DND-41 (cell line): Measurements from ENCODE around the gene UBE3D.

Experiments
- ATAC-seq: fragments of 200-7000 bp; cut with Tn5 transposase; 3 replicates; pipeline ENCODE4 v1.9.1; 2021; ENCODE audit warnings: low read depth; ENCODE audit not compliant: insufficient read depth
- DNase-seq: peaks from one replicate; pipeline ENCODE4 v3.0.0-alpha.2; 2020
- H2AFZ ChIP-seq: 2 replicates; pipeline ENCODE4 v1.6.0; 2012; ENCODE audit warnings: low read depth, low read length
- H3K27ac ChIP-seq: 2 replicates; pipeline ENCODE4 v1.5.1; 2012; ENCODE audit warnings: low read length, inconsistent platforms
- H3K27me3 ChIP-seq: fragments of 200-600 bp; sonication (generic); 2 replicates; pipeline ENCODE4 v1.6.0; 2012; ENCODE audit warnings: low read length, mild to moderate bottlenecking, inconsistent platforms; ENCODE audit not compliant: insufficient read depth, poor library complexity
- H3K36me3 ChIP-seq: 2 replicates; pipeline ENCODE4 v1.5.1; 2012; ENCODE audit warnings: low read length, inconsistent platforms; ENCODE audit not compliant: insufficient read depth
- H3K4me1 ChIP-seq: 2 replicates; pipeline ENCODE4 v1.5.1; 2012; ENCODE audit warnings: mild to moderate bottlenecking, low read length; ENCODE audit not compliant: insufficient read depth
- H3K4me2 ChIP-seq: 2 replicates; pipeline ENCODE4 v1.6.0; 2012; ENCODE audit warnings: mild to moderate bottlenecking, moderate library complexity, low read length, inconsistent platforms; ENCODE audit not compliant: insufficient read depth
- H3K4me3 ChIP-seq, 2 experiments: fragments of 200-600 bp in 1 of 2; shearing (Covaris generic) in 1 of 2; 2 replicates each; pipeline ENCODE4 v1.5.1; 2012 to 2016; ENCODE audit warnings: inconsistent platforms in 2 of 2, low read length in 2 of 2, mild to moderate bottlenecking in 2 of 2, low read depth in 1 of 2, moderate library complexity in 1 of 2
- H3K79me2 ChIP-seq: 2 replicates; pipeline ENCODE4 v1.6.0; 2012; ENCODE audit warnings: low read length, inconsistent platforms; ENCODE audit not compliant: insufficient read depth
- H3K9ac ChIP-seq: 2 replicates; pipeline ENCODE4 v1.6.0; 2012; ENCODE audit warnings: low read depth, mild to moderate bottlenecking, inconsistent platforms, low read length, moderate library complexity
- H3K9me3 ChIP-seq: 2 replicates; pipeline ENCODE4 v1.5.1; 2012; ENCODE audit warnings: low read length, moderate library complexity, mild to moderate bottlenecking, inconsistent platforms; ENCODE audit not compliant: insufficient read depth, severe bottlenecking
- H4K20me1 ChIP-seq: 2 replicates; pipeline ENCODE4 v1.6.0; 2012; ENCODE audit warnings: low read length; ENCODE audit not compliant: insufficient read depth
- EZH2 ChIP-seq: IDR thresholded peaks from 3 replicates; pipeline ENCODE4 v1.6.1; 2012; ENCODE audit warnings: borderline replicate concordance, low read depth, mild to moderate bottlenecking, moderate library complexity, low read length, inconsistent platforms; ENCODE audit not compliant: severe bottlenecking
- TF ChIP-seq, protein P1 (sequence below): IDR thresholded peaks from 2 replicates; pipeline ENCODE4 v1.5.1; 2012; ENCODE audit warnings: borderline replicate concordance, low read length, moderate library complexity, mild to moderate bottlenecking; ENCODE audit not compliant: poor library complexity, severe bottlenecking; ENCODE audit errors: extremely low read depth

Gene UBE3D

DNA sequence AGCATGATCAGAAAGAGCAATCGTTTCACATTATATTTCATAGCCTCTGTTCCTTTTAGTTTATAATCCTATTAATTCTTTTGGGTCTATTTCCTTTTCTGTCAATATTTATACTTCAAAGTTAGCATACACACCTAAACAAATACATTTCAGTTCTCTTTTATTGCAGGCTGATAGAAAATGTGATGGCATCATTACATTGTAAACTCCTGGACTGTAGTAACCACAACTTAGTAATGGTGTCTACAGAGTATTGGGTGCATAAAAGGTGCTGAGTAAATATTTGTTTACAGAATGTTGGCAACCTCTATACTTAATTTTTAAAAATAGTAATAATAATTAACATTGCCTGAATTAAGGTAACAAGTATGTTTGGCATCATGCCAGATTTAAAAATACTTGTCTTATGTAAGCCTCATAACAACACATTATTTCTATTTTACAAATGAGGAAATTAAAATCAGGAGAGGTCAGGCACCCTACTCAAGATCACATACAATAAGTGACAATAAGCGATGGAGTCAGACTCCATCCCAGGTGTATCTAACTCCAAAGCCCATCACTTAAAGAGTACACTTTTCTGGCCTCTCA, 195.0 kb downstream of the UBE3D start:
- no peak overlapping the region for H3K4me3 ChIP-seq
- H3K79me2 ChIP-seq: no peaks in the 10 kb centered on the region
- TF ChIP-seq, protein P1, sequence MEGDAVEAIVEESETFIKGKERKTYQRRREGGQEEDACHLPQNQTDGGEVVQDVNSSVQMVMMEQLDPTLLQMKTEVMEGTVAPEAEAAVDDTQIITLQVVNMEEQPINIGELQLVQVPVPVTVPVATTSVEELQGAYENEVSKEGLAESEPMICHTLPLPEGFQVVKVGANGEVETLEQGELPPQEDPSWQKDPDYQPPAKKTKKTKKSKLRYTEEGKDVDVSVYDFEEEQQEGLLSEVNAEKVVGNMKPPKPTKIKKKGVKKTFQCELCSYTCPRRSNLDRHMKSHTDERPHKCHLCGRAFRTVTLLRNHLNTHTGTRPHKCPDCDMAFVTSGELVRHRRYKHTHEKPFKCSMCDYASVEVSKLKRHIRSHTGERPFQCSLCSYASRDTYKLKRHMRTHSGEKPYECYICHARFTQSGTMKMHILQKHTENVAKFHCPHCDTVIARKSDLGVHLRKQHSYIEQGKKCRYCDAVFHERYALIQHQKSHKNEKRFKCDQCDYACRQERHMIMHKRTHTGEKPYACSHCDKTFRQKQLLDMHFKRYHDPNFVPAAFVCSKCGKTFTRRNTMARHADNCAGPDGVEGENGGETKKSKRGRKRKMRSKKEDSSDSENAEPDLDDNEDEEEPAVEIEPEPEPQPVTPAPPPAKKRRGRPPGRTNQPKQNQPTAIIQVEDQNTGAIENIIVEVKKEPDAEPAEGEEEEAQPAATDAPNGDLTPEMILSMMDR: no peak
- TF ChIP-seq EZH2: no peak
- DNase-seq (no peak), ATAC-seq (no peak)
- no peak overlapping the region for H2AFZ ChIP-seq
- no peaks in the 10 kb centered on the region for H3K36me3 ChIP-seq
- H3K9me3 ChIP-seq: no peaks in the 10 kb centered on the region
- no peaks in the 10 kb centered on the region for H4K20me1 ChIP-seq
- no peak overlapping the region for H3K27ac ChIP-seq
- H3K9ac ChIP-seq: no peak overlapping the region
- no peaks in the 10 kb centered on the region for H3K27me3 ChIP-seq
- H3K4me1 ChIP-seq: no peaks in the 10 kb centered on the region
- H3K4me2 ChIP-seq: no peak overlapping the region

DNA sequence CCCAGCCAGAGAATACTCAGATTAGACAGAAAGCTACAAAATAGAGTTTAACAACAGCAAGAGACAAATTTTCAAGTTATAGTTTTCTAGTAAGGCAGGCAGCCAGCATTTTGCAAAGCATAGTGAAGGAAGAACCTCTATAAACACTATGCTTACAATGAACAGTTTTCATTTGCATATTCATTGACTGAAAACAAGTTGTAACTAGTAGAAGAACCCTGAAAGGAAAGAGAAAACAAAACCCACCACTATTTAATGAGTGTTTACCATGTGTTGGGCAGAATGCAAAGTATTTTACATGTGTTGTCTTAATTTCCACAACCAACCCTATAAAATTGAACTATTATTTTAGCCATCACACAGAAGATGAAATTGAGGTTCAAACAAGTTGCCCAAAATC, 196.1 kb downstream of the UBE3D start:
- H3K4me3 ChIP-seq: no peak overlapping the region
- H3K36me3 ChIP-seq: no peaks in the 10 kb centered on the region
- no peaks in the 10 kb centered on the region for H3K27me3 ChIP-seq
- DNase-seq (no peak), ATAC-seq (no peak)
- no peak overlapping the region for H3K9ac ChIP-seq
- H2AFZ ChIP-seq: no peak overlapping the region
- H4K20me1 ChIP-seq: no peaks in the 10 kb centered on the region
- no peak overlapping the region for H3K4me2 ChIP-seq
- TF ChIP-seq, protein P1: no peak
- no peak for TF ChIP-seq EZH2
- H3K4me1 ChIP-seq: no peaks in the 10 kb centered on the region
- no peaks in the 10 kb centered on the region for H3K79me2 ChIP-seq
- no peak overlapping the region for H3K27ac ChIP-seq
- no peaks in the 10 kb centered on the region for H3K9me3 ChIP-seq

DNA sequence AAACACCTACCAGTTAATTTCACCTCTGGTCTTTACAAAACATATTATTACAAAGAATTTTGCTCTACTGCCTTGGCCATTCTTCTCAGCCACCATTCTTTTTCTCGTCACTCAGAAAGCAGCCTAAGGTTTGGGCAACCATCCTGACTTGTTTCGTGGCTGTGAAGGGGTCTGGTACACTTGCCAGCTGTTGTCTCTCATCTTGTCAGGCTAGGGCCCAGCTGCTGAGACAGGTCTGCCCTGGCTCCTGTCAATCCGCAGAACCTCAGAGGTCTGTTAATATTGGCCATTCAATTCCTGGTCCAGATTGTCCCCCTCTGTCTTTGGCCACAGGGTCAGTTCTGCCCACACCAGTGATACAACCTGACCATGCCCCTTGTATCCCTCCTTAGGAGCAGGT, 197.7 kb downstream of the UBE3D start:
- no peak for DNase-seq
- Histone ChIP-seq H3K4me1 (0 out of 2 replicates have a peak, but pooled peaks cover under 1% of the 10 kb centered on the region), H3K9ac (no peak overlapping the region), H3K36me3 (no peaks in the 10 kb centered on the region), H3K27me3 (no peaks in the 10 kb centered on the region), H2AFZ (no peak overlapping the region), H3K27ac (no peak overlapping the region), H3K4me3 (no peak overlapping the region), H3K9me3 (no peaks in the 10 kb centered on the region), H3K4me2 (no peak overlapping the region), H4K20me1 (no peaks in the 10 kb centered on the region), H3K79me2 (no peaks in the 10 kb centered on the region)
- TF ChIP-seq EZH2: no peak
- TF ChIP-seq, protein P1: no peak
- ATAC-seq: no peak

DNA sequence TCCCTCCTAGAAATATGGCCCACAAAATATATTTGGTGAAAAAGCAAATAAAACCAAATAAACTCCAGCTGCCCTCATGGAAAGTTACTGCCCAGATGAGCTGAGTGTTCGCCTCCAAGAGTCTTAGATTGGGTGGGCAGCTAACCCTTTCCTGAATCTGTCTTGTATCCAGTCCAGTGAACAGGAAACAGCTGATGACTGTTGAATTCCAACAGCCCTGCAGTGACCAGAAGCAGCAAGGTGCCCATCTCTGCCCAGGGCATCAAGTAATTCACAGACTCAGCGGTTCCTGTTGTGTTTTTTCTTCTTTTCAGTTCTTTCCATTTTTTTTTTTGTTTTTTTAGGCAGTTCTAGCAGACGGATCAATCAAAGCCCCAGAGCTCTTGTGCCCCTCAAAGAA, 199.2 kb downstream of the UBE3D start:
- Histone ChIP-seq H3K4me1 (0 out of 2 replicates have a peak, but pooled peaks cover 10% of the 10 kb centered on the region), H2AFZ (no peak overlapping the region), H3K79me2 (no peaks in the 10 kb centered on the region), H3K4me3 (no peak overlapping the region), H3K36me3 (no peaks in the 10 kb centered on the region), H3K27ac (no peak overlapping the region), H3K9me3 (no peaks in the 10 kb centered on the region), H4K20me1 (no peaks in the 10 kb centered on the region), H3K9ac (no peak overlapping the region), H3K4me2 (no peak overlapping the region), H3K27me3 (no peaks in the 10 kb centered on the region)
- TF ChIP-seq EZH2: no peak
- TF ChIP-seq, protein P1: no peak
- DNase-seq: no peak
- ATAC-seq: no peak
